Activated naive CD4-positive, alpha-beta T cell treated with anti-CD3 and anti-CD28 coated beads for 36 hours (primary cell): Measurements from ENCODE around the gene ZNF215. TPM values are rescaled to one million over a fixed set of nuclear protein-coding genes. Genes with fewer than 3 reads are reported as not detected.
"Not testable (repeated sequence)": the region's sequence is repeated elsewhere in the genome, so short reads cannot be mapped to it uniquely, and the experiment has no call there.

Source experiments
- CTCF ChIA-PET: fragments of 350-600 bp; sonication (Branson Sonifier 250); formaldehyde crosslinking; loops from one replicate; lab custom pipeline; 2021; ENCODE audit warnings: antibody characterized with exemption; lab: Charles Lee
- DNase-seq: peaks from one replicate; pipeline ENCODE4 v3.0.0-alpha.2; 2020
- H3K27ac Mint-ChIP-seq: one replicate; pipeline ENCODE4 v1.8.0; 2021; ENCODE audit warnings: mild to moderate bottlenecking, mixed read lengths
- H3K27me3 Mint-ChIP-seq: one replicate; pipeline ENCODE4 v1.8.0; 2021; ENCODE audit warnings: low read depth, mixed read lengths
- H3K36me3 Mint-ChIP-seq: one replicate; pipeline ENCODE4 v1.8.0; 2021; ENCODE audit warnings: low read depth, mixed read lengths
- H3K4me1 Mint-ChIP-seq: one replicate; pipeline ENCODE4 v1.8.0; 2021; ENCODE audit warnings: low read depth, mixed read lengths
- H3K4me3 Mint-ChIP-seq: one replicate; pipeline ENCODE4 v1.8.0; 2021; ENCODE audit warnings: mild to moderate bottlenecking, moderate library complexity, mixed read lengths
- H3K9me3 Mint-ChIP-seq: one replicate; pipeline ENCODE4 v1.8.0; 2021; ENCODE audit warnings: mixed read lengths
- intact Hi-C: fragments of 100-400 bp; cut with micrococcal nuclease; formaldehyde crosslinking; loops from one replicate; pipeline ENCODE4 v1.15.1; 2023
- total RNA-seq, 2 experiments: library from RNA; stranded (reverse); gene quantifications; one replicate each; pipeline ENCODE4 v1.2.3, GENCODE V29; 2021

The ZNF215 gene
- total RNA-seq, result 1 to 10 TPM in 1 of 2 experiments, under 1 TPM in 1; 0.99 to 1.1 TPM

DNA sequence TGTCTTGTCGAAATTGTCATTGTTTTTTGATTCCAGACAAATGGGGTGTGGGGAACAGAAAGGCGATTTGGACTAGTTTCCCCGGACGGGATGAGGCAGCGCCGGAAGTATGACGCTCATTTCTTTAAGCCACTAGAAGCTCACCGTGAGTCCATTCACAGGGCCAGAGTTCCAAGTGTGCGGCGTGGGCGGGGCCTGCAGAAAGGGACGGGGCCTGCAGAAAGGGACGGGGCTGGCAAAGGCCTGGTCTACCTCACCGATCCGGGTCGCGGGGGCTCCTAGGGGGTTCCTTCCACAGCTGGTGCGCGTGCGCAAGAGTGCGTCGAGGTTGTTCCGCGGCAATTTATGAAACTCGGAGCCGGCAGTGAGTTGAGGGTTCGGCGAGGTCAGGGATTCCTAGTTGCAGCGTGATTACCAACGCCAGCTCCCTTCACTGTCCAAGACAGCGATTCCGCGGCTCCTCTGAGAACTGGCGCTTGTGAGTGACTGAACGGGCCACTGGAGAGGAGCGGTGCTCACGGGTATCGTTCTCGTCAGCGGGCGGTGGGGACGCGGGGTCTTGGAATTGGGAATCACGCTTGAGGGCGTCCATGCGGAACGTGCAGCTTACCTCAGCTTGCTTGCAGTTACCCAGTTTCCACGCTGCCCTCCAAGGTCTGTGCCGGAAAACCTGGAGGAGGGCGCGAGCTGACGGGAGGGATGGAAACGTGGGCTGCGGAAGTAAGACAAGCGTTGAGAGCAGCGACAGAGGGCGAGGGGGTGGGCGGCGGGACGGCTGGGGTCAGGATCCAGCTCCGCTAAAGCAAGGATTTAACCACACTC is at the start of gene ZNF215:
TSS of gene ZNF215 (plus strand) at position 219 of the 822 bp plus-strand sequence. CDS start 5,847 bp downstream, outside the sequence.
- peak; percentile 62 for DNase-seq
- Mint-ChIP-seq H3K4me1 (peaks cover 16% of the 10 kb centered on the region), H3K9me3 (no peaks in the 10 kb centered on the region), H3K36me3 (no peaks in the 10 kb centered on the region), H3K27ac (no peak within 1 kb of the TSS), H3K27me3 (peaks cover 32% of the 10 kb centered on the region), H3K4me3 (peak within 1 kb of the TSS; percentile 81)
- CTCF ChIA-PET, result interaction anchor here (0.7 to 1.1 kb wide), 2 partner anchors 114 to 548 kb away, joined by 3 to 4 read pairs; no protein-coding TSS in a partner anchor
- intact Hi-C loops, result loop anchor here (10.0 kb wide), 1 partner anchor 112 kb away; no protein-coding TSS in a partner anchor

DNA sequence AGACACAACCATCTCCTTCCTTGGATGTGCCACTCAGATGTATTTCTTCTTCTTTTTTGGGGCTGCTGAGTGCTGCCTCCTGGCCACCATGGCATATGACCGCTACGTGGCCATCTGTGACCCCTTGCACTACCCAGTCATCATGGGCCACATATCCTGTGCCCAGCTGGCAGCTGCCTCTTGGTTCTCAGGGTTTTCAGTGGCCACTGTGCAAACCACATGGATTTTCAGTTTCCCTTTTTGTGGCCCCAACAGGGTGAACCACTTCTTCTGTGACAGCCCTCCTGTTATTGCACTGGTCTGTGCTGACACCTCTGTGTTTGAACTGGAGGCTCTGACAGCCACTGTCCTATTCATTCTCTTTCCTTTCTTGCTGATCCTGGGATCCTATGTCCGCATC is 49.3 kb upstream of the ZNF215 start:
- intact Hi-C loops, result no loop called here
- H3K9me3 Mint-ChIP-seq, result no peaks in the 10 kb centered on the region
- peaks cover 16% of the 10 kb centered on the region for H3K27me3 Mint-ChIP-seq
- DNase-seq, result no peak
- H3K27ac Mint-ChIP-seq, result no peak overlapping the region
- no peaks in the 10 kb centered on the region for H3K36me3 Mint-ChIP-seq
- no peaks in the 10 kb centered on the region for H3K4me1 Mint-ChIP-seq
- CTCF ChIA-PET, result no interaction called here
- H3K4me3 Mint-ChIP-seq, result no peak overlapping the region

DNA sequence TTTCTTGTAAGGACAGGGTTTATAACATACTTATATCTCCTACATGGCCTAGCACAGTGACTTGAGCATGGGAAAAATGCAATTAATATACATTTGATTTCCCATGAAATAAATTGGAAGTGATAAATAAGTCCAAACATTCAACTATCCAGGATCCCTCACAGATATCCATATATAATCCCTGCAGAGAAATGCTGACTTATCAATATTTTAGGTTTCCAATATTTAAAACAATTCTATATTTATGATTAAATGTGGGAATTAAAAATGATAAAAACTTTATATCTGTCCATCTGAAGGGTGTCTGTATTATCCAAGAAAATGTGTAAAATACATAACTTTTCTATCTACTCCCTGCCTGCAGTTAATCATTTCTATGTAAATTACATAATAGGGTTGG is 43.5 kb upstream of the ZNF215 start:
- H3K4me1 Mint-ChIP-seq, result no peaks in the 10 kb centered on the region
- no peak for DNase-seq
- intact Hi-C loops, result no loop called here
- H3K4me3 Mint-ChIP-seq, result no peak overlapping the region
- H3K36me3 Mint-ChIP-seq, result no peaks in the 10 kb centered on the region
- CTCF ChIA-PET, result no interaction called here
- H3K9me3 Mint-ChIP-seq, result no peaks in the 10 kb centered on the region
- peaks cover 8% of the 10 kb centered on the region for H3K27me3 Mint-ChIP-seq
- no peak overlapping the region for H3K27ac Mint-ChIP-seq

DNA sequence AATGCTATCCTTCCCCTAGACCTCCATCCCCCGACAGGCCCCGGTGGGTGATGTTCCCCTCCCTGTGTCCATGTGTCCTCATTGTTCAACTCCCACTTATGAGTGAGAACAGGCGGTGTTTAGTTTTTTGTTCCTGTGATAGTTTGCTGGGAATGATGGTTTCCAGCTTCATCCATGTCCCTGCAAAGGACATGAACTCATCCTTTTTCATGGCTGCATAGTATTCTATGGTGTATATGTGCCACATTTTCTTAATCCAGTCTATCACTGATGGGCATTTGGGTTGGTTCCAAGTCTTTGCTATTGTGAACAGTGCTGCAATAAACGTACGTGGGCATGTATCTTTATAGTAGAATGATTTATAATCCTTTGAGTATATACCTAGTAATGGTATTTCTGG is 38.5 kb upstream of the ZNF215 start:
- DNase-seq, intact Hi-C loops, CTCF ChIA-PET, H3K27ac Mint-ChIP-seq, H3K36me3 Mint-ChIP-seq, H3K4me1 Mint-ChIP-seq, H3K9me3 Mint-ChIP-seq, H3K4me3 Mint-ChIP-seq: not testable (repeated sequence)
- H3K27me3 Mint-ChIP-seq, result peaks cover 10% of the 10 kb centered on the region

DNA sequence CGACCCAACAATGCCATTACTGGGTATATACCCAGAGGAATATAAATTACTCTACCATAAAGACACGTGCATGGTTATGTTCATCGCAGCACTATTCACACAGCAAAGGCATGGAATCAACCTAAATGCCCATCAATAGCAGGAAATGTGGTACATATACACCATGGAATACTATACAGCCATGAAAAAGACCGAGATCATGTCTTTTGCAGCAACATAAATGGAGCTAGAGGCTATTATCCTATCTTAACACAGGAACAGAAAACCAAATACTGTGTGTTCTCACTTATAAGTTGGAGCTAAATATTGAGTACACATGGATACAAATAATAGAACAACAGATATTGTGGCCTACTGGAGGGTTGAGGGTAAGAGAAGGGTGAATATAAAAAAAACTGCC is 37.4 kb upstream of the ZNF215 start:
- CTCF ChIA-PET, result no interaction called here
- intact Hi-C loops, result no loop called here

DNA sequence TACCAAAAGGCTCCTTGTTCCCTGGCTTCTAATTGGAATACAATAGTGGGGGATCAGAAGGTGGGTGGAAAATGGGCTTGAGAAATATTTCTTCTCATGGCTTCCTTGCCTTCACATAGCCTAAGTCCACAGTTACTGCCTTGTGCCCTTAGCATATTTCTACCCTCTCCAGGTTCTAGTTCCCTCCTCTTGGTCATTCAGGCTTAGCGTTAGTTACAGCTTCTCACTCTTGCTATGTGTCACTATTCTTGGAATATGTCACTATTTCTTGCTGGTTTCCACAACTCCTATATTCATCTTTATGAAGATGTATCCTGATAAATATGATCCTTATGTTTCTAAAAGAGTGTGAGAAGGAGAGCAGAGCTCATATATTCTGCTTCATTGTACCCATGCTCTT is 36.4 kb upstream of the ZNF215 start:
- H3K4me1 Mint-ChIP-seq, result no peaks in the 10 kb centered on the region
- H3K36me3 Mint-ChIP-seq, result no peaks in the 10 kb centered on the region
- no peak overlapping the region for H3K27ac Mint-ChIP-seq
- DNase-seq, result no peak
- no peaks in the 10 kb centered on the region for H3K9me3 Mint-ChIP-seq
- H3K4me3 Mint-ChIP-seq, result no peak overlapping the region
- CTCF ChIA-PET, result interaction anchor here (0.6 to 1.4 kb wide), 4 partner anchors 13 to 1583 kb away, joined by 3 to 4 read pairs (median 4); no protein-coding TSS in a partner anchor
- intact Hi-C loops, result no loop called here
- H3K27me3 Mint-ChIP-seq, result peaks cover 11% of the 10 kb centered on the region

More for the DNA sequence above, 37.4 kb upstream of the ZNF215 start:
- H3K4me1 Mint-ChIP-seq, result no peaks in the 10 kb centered on the region
- H3K9me3 Mint-ChIP-seq, result no peaks in the 10 kb centered on the region
- H3K27ac Mint-ChIP-seq, result no peak overlapping the region
- DNase-seq, result no peak
- no peak overlapping the region for H3K4me3 Mint-ChIP-seq
- H3K36me3 Mint-ChIP-seq, result no peaks in the 10 kb centered on the region
- peaks cover 11% of the 10 kb centered on the region for H3K27me3 Mint-ChIP-seq

DNA sequence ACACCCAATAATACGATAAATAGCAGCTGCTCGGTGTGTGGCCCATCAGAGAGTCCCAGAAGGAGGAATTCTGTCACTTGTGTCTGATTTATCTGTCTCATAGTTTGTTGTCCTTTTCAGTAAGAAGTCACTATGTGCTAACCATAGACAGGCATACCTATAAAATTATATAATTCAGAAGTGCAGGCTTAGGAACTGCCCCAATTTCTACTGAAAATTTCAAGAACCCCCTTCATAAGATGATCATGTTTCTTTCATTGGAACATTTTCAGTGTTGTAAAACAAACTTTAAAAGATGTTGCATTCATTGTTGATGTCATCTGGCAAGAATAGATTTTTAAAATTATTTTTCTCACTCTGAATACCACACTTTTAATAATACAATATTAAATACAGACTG is 33.8 kb upstream of the ZNF215 start, which contains the start of gene OR2D2:
TSS of gene OR2D2 (minus strand) at position 101 of the 400 bp plus-strand sequence. CDS start at position 101, 0 bp downstream.
- Mint-ChIP-seq H3K36me3 (no peaks in the 10 kb centered on the region), H3K4me3 (no peak within 1 kb of the TSS), H3K9me3 (no peaks in the 10 kb centered on the region), H3K4me1 (no peaks in the 10 kb centered on the region), H3K27ac (no peak within 1 kb of the TSS), H3K27me3 (peaks cover 11% of the 10 kb centered on the region)
- no peak for DNase-seq
- CTCF ChIA-PET, result no interaction called here
- intact Hi-C loops, result no loop called here

DNA sequence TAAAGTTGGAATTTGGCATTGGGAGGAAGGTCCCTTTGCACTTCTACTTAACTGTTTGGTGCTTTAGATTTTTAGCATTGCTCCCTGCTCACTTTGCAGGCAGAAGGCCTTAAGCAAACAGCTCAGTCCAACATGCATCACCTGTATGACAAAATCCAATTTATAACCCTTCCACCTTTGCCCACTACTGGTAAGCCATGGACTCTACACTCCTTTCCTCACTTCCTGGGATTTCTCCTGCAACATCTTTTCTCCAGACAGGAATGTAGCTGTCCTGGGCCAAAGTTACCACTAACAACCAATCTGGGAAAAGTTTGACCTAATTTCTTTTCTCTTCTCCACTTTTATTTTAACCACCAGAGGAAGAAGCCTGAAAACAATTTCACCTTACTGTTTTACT is 32.1 kb upstream of the ZNF215 start:
- no peaks in the 10 kb centered on the region for H3K36me3 Mint-ChIP-seq
- H3K9me3 Mint-ChIP-seq, result no peaks in the 10 kb centered on the region
- no peaks in the 10 kb centered on the region for H3K4me1 Mint-ChIP-seq
- no peak for DNase-seq
- no peak overlapping the region for H3K27ac Mint-ChIP-seq
- CTCF ChIA-PET, result no interaction called here
- peaks cover 14% of the 10 kb centered on the region for H3K27me3 Mint-ChIP-seq
- intact Hi-C loops, result no loop called here
- no peak overlapping the region for H3K4me3 Mint-ChIP-seq

DNA sequence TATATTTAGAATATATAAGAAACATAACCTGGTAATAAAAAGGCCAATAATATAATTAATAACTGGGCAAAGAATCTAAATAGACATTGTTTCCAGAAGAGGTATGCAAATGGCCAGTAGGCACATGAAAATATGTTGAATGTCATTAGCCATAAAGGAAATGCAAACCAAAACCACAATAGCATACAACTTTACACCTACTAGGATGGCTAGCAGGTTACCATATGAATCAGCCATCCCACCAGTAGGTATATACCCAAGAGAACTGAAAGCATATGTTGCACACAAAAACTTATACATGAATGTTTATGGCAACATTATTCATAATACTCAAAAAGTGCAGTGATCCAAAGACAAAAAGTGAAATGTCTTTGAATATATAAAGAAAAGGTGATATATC is 31.2 kb upstream of the ZNF215 start:
- no peak for DNase-seq
- no peaks in the 10 kb centered on the region for H3K9me3 Mint-ChIP-seq
- CTCF ChIA-PET, result no interaction called here
- H3K4me3 Mint-ChIP-seq, result no peak overlapping the region
- intact Hi-C loops, result no loop called here
- H3K36me3 Mint-ChIP-seq, result no peaks in the 10 kb centered on the region
- peaks cover 14% of the 10 kb centered on the region for H3K27me3 Mint-ChIP-seq
- H3K27ac Mint-ChIP-seq, result no peak overlapping the region
- no peaks in the 10 kb centered on the region for H3K4me1 Mint-ChIP-seq

DNA sequence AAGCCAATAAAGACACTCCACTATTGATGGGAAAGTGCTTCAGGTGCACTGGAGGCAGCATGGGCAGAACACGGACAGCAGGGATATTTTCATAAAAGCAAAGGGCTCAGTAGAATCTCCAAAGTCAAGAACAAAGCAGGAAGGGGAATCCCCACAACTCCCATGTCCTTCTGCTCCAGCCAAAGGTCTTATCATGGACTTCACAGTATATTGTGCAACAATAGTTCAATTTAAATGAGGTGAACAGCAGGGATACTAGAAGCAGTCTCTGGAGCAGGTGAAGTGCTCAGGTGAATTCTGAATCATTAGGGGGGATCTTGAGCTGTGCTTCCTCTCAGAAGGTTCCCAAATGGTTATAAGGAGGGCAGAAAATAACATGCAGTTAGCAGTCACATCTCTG is 27.3 kb upstream of the ZNF215 start:
- Mint-ChIP-seq H3K4me1 (no peaks in the 10 kb centered on the region), H3K4me3 (no peak overlapping the region), H3K9me3 (no peaks in the 10 kb centered on the region), H3K36me3 (no peaks in the 10 kb centered on the region), H3K27ac (no peak overlapping the region), H3K27me3 (peaks cover 2% of the 10 kb centered on the region)
- intact Hi-C loops, result no loop called here
- CTCF ChIA-PET, result no interaction called here
- DNase-seq, result no peak

DNA sequence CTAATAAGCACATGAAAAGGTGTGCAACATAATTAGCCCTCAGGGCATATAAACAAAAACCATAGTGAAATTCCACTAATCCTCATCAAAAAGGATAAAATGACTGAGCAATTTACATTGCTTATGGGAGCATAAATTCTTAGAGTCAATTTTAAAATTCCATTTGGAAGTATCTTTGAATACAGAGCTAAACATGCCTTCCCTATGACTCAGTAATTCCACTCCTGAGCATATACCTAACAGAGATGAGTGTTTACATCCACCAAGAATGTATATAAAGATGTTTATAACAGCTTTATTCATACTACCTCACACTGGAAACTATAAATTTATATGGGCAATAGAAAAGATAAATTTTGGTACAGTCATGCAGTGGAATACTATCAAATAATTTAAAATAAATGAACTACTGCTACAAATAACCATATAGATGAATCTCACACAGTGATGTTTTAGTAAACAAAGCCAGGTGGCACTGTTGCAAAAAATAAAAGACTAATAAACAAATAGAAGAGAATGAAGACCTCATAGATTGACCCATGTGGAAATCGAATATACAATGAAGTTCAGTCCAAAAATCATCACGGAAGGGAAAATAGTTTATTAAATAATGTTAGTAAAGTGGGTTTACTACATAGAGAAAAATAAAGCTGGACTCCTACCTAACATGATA is 25.8 kb upstream of the ZNF215 start:
- Mint-ChIP-seq H3K4me3 (no peak overlapping the region), H3K36me3 (no peaks in the 10 kb centered on the region), H3K27ac (no peak overlapping the region), H3K9me3 (no peaks in the 10 kb centered on the region), H3K4me1 (no peaks in the 10 kb centered on the region), H3K27me3 (peaks cover 2% of the 10 kb centered on the region)
- CTCF ChIA-PET, result interaction anchor here (0.7 to 1.4 kb wide), 2 partner anchors 88 to 127 kb away, joined by 3 to 4 read pairs; no protein-coding TSS in a partner anchor
- intact Hi-C loops, result no loop called here
- no peak for DNase-seq

DNA sequence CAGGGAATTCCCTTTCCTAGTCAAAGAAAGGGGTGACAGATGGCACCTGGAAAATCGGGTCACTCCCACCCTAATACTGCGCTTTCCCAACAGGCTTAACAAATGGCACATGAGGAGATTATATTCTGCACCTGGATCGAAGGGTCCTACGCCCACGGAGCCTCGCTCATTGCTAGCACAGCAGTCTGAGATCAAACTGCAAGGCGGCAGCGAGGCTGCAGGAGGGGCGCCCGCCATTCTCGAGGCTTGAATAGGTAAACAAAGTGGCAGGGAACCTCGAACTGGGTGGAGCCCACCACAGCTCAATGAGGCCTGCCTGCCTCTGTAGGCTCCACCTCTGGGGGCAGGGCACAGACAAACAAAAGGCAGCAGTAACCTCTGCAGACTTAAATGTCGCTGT is 21.4 kb upstream of the ZNF215 start:
- H3K4me3 Mint-ChIP-seq, intact Hi-C loops, H3K9me3 Mint-ChIP-seq, H3K4me1 Mint-ChIP-seq, DNase-seq, H3K27me3 Mint-ChIP-seq, H3K27ac Mint-ChIP-seq, H3K36me3 Mint-ChIP-seq: not testable (repeated sequence)
- CTCF ChIA-PET, result interaction anchor here (0.8 kb wide), 1 partner anchor 93 kb away, joined by 3 read pairs; no protein-coding TSS in a partner anchor
